ENCODE measurements around the gene HK1. TPM values are rescaled to one million over a fixed set of nuclear protein-coding genes. Genes with fewer than 3 reads are reported as not detected.

HK1 gene
- total and polyA plus RNA-seq, 4 donors = 53.9 to 144 (median 126) TPM

DNA sequence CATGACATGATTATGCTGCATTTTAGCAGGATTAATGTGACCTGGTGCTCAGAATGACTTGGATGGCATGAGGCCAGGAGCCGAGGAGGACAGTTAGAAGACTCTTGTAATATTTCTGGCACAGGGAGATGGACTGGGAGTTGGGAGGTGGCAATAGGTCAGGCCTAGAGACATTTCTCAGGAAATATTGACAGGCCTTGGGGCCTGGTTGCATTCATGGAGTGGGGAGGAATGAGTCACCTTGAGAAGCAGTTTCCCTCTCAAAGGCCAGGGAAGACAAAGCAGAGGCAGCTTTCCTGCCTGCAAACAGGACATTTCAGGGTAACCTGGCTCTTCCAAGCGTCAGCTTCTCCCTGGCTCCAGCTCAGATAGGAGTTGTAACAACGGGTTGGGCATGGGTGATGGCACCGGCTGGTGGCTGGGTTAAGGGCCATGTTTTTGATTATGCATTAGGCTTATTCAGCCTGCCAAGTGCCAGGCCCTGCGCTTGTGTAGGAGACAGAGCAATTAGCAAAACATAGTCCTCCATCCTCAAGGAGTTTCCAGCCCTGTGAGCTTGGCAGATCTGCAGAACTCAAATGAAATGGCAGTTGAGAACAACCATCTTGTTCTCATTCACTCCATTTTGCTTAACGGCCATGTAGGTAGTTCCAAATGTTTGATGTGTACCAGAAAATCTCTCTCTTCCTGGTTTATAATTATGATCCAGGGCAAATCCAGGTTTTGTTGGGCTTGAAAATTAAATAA lies 38.2 kb downstream of the HK1 start:
- Histone ChIP-seq H3K27me3 (ENCODE audit: control insufficient read depth, insufficient read depth, low read length) (no peaks in the 10 kb centered on the region), H3K4me3 (ENCODE audit: low read depth, low read length) (no peak overlapping the region), H3K9me3 (ENCODE audit: control insufficient read depth, insufficient read depth, low read length) (no peaks in the 10 kb centered on the region), H3K36me3 (ENCODE audit: control insufficient read depth, insufficient read depth, low read length) (peaks cover 3% of the 10 kb centered on the region), H3K27ac (ENCODE audit: low read depth, low read length) (no peak overlapping the region), H3K4me1 (ENCODE audit: control insufficient read depth, insufficient read depth, low read length) (peaks cover 31% of the 10 kb centered on the region)
- no peak for DNase-seq (ENCODE audit: low read depth in 4 of 6, low spot score in 6 of 6)
- 74% methylated on average over 4 of the region's 6 CpGs for WGBS (ENCODE audit: insufficient coverage)

DNA sequence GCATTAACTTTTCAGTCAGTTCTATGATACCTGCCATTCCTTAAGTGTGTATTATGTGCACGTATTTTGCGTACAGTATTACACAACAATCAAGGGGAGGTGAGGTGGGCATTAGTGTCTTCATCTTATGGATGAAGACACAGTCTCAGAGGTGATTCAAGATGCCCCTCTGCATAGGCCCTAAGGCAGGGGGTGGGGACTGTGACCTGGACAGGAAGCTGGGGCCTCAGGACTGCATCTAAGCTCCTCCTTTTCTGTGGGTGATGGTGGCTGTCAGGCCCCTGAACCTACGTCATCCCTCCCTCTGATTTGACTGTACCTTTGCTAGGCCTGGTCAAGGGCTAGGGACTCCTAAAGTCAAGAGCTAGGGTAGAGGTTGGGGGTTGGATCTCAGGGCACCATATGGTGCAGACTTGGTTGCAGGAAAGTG lies 38.9 kb downstream of the HK1 start:
- no peaks in the 10 kb centered on the region for H3K9me3 ChIP-seq (ENCODE audit: control insufficient read depth, insufficient read depth, low read length)
- H3K4me1 ChIP-seq (ENCODE audit: control insufficient read depth, insufficient read depth, low read length) = peaks cover 33% of the 10 kb centered on the region
- H3K36me3 ChIP-seq (ENCODE audit: control insufficient read depth, insufficient read depth, low read length) = peaks cover 3% of the 10 kb centered on the region
- no peaks in the 10 kb centered on the region for H3K27me3 ChIP-seq (ENCODE audit: control insufficient read depth, insufficient read depth, low read length)
- no peak overlapping the region for H3K4me3 ChIP-seq (ENCODE audit: low read depth, low read length)
- 100% methylated on average over 1 of the region's 3 CpGs for WGBS (ENCODE audit: insufficient coverage)
- H3K27ac ChIP-seq (ENCODE audit: low read depth, low read length) = peak overlapping the region; percentile 40
- DNase-seq (ENCODE audit: low read depth in 4 of 6, low spot score in 6 of 6) = no peak

DNA sequence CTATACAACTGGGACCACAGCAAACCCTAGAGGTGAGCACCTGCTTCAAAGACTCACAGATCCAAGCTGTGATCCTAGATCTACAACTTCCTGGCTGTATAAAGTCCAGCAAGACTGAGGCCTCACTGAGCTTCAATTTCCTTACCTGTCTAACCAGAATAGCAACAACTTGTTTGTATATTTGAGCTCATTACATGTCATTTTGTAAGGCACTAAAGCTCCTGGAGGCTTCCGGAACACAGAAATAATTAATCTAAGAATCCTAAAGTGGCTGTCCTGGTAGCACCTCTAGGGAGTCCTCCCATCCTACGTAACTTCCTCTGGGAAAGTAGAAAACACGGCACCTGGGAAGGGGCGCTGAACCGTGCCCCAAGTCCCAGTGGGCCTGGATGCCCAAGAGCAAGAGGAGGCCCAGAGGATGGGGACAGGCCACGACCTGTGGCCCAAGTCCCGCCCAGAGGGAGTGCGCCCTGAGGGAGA lies 39.4 kb downstream of the HK1 start:
- whole genome bisulfite sequencing (ENCODE audit: insufficient coverage) = 45% methylated on average over 8 of the region's 8 CpGs
- Histone ChIP-seq H3K4me1 (ENCODE audit: control insufficient read depth, insufficient read depth, low read length) (peaks cover 33% of the 10 kb centered on the region), H3K36me3 (ENCODE audit: control insufficient read depth, insufficient read depth, low read length) (peaks cover 3% of the 10 kb centered on the region), H3K27ac (ENCODE audit: low read depth, low read length) (peak overlapping the region; percentile 40), H3K9me3 (ENCODE audit: control insufficient read depth, insufficient read depth, low read length) (no peaks in the 10 kb centered on the region), H3K4me3 (ENCODE audit: low read depth, low read length) (peak overlapping the region; percentile 60), H3K27me3 (ENCODE audit: control insufficient read depth, insufficient read depth, low read length) (no peaks in the 10 kb centered on the region)
- peak in 1 of 6 donors; percentile 60 for DNase-seq (ENCODE audit: low read depth in 4 of 6, low spot score in 6 of 6)

DNA sequence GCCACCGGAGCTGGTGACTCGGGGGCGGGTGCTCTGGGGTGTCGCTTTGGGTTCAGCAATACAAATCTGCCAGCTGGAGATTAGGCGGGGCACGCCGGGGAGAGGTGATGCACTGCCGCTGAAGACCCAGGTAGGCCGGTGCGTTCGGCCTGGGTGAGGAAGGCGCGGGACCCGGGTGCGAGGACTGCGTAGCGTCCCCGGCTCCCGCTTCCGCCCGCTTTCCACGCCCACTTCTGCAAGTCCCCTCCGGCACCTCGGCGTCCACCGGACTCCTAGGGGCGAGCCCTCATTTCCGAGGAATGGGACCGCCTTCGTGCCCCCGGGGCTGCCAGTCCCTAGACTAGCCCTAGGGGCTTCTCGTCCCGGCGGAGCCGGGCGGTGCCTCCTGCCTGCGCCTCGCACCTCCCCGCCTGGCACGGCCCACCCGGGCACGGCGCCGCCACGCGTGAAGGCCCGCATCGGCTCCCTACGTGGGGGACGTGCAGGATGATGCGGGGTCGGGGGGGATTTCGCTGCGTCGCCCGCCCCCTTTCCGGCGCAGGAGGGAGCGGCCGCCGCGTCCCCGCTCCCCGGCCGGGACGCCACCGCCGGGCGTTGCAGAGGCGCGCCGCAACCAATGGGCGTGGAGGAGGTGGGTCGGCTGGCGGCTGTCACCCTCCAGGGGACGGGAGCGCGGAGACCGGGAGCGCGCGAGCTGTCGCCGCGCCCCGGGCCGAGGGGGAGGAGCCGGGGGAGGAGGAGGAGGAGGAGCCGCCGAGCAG lies 40.0 kb downstream of the HK1 start:
- Histone ChIP-seq H3K4me3 (ENCODE audit: low read depth, low read length) (peak overlapping the region; percentile 90), H3K4me1 (ENCODE audit: control insufficient read depth, insufficient read depth, low read length) (peaks cover 33% of the 10 kb centered on the region), H3K9me3 (ENCODE audit: control insufficient read depth, insufficient read depth, low read length) (no peaks in the 10 kb centered on the region), H3K36me3 (ENCODE audit: control insufficient read depth, insufficient read depth, low read length) (peaks cover 3% of the 10 kb centered on the region), H3K27me3 (ENCODE audit: control insufficient read depth, insufficient read depth, low read length) (no peaks in the 10 kb centered on the region), H3K27ac (ENCODE audit: low read depth, low read length) (peak overlapping the region; percentile 40)
- 1% methylated on average over 90 of the region's 90 CpGs for WGBS (ENCODE audit: insufficient coverage)
- DNase-seq (ENCODE audit: low read depth in 4 of 6, low spot score in 6 of 6) = peak in 5 of 6 donors; percentile 85 to 98 (median 89)

DNA sequence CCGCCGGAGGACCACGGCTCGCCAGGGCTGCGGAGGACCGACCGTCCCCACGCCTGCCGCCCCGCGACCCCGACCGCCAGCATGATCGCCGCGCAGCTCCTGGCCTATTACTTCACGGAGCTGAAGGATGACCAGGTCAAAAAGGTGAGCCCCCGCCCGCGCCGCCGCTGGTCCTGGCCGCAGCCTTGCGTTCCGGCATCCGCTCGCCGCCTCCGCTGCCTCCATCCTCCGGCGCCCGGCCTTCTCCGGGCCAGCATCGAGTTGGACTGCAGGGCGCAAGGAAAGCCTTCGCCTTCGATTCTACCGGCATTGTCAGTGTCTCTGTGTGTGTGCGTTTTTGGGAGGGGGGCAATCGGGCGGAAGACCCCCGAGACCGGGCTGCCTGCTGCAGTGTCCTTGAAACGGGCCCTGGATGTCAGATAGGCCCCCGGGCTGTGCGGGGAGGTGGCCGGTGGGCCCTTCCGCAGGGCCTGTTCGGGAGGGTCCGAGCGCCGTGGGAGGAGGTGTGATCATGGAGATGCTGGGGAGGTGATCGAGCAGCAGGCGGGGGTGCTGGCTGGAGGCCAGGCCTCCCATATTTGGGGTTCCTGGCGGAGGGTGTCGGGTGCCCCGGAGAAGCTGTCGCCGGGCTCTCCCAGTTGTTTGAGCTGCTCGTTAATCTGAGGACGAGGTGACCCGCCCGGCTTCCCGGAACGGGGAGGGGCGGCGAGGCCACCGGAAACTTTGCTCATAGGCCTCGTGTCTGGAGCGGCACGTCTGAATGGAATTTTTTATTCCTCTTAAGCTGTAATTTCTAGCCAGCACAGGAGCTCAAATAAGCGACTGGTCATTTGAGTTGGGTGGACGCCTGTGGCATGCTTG lies 40.8 kb downstream of the HK1 start:
- Histone ChIP-seq H3K9me3 (ENCODE audit: control insufficient read depth, insufficient read depth, low read length) (no peaks in the 10 kb centered on the region), H3K27me3 (ENCODE audit: control insufficient read depth, insufficient read depth, low read length) (no peaks in the 10 kb centered on the region), H3K4me1 (ENCODE audit: control insufficient read depth, insufficient read depth, low read length) (peaks cover 33% of the 10 kb centered on the region), H3K27ac (ENCODE audit: low read depth, low read length) (peak overlapping the region; percentile 80), H3K4me3 (ENCODE audit: low read depth, low read length) (peak overlapping the region; percentile 90), H3K36me3 (ENCODE audit: control insufficient read depth, insufficient read depth, low read length) (peaks cover 3% of the 10 kb centered on the region)
- under 1% methylated on average over 71 of the region's 73 CpGs for WGBS (ENCODE audit: insufficient coverage)
- DNase-seq (ENCODE audit: low read depth in 4 of 6, low spot score in 6 of 6) = peak in 2 of 6 donors; percentile 55 to 68

DNA sequence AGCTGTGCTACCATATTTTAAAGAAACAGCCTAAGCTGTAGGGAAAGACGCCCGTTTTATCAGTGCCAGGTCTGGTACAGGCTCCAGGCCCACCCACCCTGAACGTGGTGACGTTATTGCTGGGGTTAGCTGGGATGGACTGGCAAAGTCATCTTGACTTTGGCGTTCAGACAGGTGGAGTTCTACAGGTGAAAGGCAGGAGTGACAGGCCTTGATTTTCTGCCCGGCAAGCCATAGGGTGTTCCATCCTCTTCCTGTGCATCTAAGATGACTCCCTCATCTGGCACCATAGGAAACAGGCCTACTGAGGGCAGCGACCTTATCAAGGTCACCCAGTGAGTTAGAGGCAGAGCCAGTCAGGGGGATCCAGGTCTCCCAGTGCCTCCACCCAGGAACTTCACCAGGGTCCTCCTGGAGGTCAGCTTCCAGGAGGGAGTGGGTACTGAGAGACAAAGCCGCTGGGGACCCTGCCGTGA lies 41.6 kb downstream of the HK1 start:
- Histone ChIP-seq H3K4me1 (ENCODE audit: control insufficient read depth, insufficient read depth, low read length) (peaks cover 33% of the 10 kb centered on the region), H3K4me3 (ENCODE audit: low read depth, low read length) (peak overlapping the region; percentile 90), H3K27me3 (ENCODE audit: control insufficient read depth, insufficient read depth, low read length) (no peaks in the 10 kb centered on the region), H3K27ac (ENCODE audit: low read depth, low read length) (peak overlapping the region; percentile 80), H3K36me3 (ENCODE audit: control insufficient read depth, insufficient read depth, low read length) (peaks cover 3% of the 10 kb centered on the region), H3K9me3 (ENCODE audit: control insufficient read depth, insufficient read depth, low read length) (no peaks in the 10 kb centered on the region)
- WGBS (ENCODE audit: insufficient coverage) = 68% methylated on average over 7 of the region's 9 CpGs
- DNase-seq (ENCODE audit: low read depth in 4 of 6, low spot score in 6 of 6) = no peak

DNA sequence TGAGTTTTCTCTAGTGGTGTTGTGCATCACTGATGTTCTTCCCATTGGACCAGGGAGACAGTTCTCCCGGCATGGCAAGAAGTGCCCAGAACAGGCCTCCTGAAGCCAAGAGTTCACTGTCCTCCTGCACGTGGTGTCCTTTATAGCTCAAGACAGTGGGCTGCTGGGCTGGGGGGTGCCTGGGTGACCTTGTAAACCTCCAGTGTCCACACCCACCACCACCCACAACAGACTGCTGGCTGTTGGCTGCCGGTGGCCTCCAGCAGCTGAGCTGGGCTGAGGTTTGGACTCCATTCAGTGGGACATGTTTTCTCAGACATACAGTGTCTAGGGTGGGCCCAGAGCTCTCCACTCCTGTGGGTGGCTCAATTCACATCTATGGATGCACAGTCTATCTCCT lies 42.2 kb downstream of the HK1 start:
- H3K4me1 ChIP-seq (ENCODE audit: control insufficient read depth, insufficient read depth, low read length) = peaks cover 37% of the 10 kb centered on the region

DNA sequence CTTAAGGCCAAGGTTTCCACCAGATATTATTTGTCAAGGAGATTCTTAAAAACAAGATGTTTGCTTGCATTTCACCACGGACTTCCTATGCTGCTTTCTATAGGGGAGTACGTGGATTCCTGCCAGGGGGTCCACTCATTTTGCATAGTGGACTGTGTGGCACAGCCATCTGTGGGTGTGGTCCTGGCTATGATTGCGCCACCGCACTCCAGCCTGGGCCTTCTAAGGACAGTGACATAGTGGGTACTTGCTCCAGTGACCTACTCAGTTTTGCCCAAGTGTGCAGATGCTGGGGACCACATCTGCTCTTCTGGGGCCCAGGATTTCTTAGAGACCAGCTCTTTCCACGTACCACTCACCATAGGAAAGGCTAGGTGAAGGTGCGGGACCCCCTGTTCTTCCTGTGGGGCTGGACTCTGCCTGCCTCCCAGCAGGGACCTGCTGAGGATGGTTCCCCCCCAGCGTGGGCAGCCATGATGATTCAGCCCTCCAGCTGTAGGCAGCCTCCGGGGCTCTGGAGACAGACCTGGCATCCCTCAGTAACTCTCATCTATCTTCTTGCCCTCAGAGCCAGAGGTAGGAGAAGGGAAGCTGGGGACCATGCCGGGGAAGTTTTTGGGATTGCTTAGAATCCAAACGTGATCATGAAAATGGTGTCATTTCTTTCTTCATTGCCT lies 42.9 kb downstream of the HK1 start:
- H3K36me3 ChIP-seq (ENCODE audit: control insufficient read depth, insufficient read depth, low read length) = peaks cover 3% of the 10 kb centered on the region
- no peak for DNase-seq (ENCODE audit: low read depth in 4 of 6, low spot score in 6 of 6)
- no peak overlapping the region for H3K27ac ChIP-seq (ENCODE audit: low read depth, low read length)
- H3K27me3 ChIP-seq (ENCODE audit: control insufficient read depth, insufficient read depth, low read length) = no peaks in the 10 kb centered on the region
- H3K4me1 ChIP-seq (ENCODE audit: control insufficient read depth, insufficient read depth, low read length) = peaks cover 43% of the 10 kb centered on the region
- 89% methylated on average over 7 of the region's 10 CpGs for WGBS (ENCODE audit: insufficient coverage)
- H3K4me3 ChIP-seq (ENCODE audit: low read depth, low read length) = no peak overlapping the region
- H3K9me3 ChIP-seq (ENCODE audit: control insufficient read depth, insufficient read depth, low read length) = no peaks in the 10 kb centered on the region

More for the DNA sequence above, 42.2 kb downstream of the HK1 start:
- no peak overlapping the region for H3K27ac ChIP-seq (ENCODE audit: low read depth, low read length)
- no peaks in the 10 kb centered on the region for H3K9me3 ChIP-seq (ENCODE audit: control insufficient read depth, insufficient read depth, low read length)
- no peaks in the 10 kb centered on the region for H3K27me3 ChIP-seq (ENCODE audit: control insufficient read depth, insufficient read depth, low read length)
- 86% methylated on average over 2 of the region's 3 CpGs for WGBS (ENCODE audit: insufficient coverage)
- DNase-seq (ENCODE audit: low read depth in 4 of 6, low spot score in 6 of 6) = no peak
- H3K4me3 ChIP-seq (ENCODE audit: low read depth, low read length) = peak overlapping the region; percentile 0
- H3K36me3 ChIP-seq (ENCODE audit: control insufficient read depth, insufficient read depth, low read length) = peaks cover 3% of the 10 kb centered on the region

DNA sequence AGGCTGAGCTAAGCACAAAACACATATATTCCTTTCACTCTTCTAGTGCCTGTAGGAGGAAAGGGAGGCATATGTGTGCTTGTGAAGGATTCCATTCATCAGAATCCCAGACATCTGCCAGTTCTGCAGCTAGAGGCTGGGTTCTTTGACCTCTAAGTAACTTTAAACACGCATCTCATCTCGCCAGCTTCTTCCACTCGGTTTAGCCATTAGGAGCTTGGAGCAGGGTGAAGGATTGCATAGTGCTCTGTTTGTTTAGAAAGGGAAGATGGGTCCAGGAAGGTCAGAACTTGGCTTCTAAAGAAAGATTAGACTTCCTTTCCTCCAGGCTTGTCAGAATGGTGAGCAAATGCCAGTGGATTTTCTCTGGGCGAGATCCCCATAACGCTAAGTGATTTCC lies 43.6 kb downstream of the HK1 start:
- H3K27ac ChIP-seq (ENCODE audit: low read depth, low read length) = no peak overlapping the region
- H3K9me3 ChIP-seq (ENCODE audit: control insufficient read depth, insufficient read depth, low read length) = no peaks in the 10 kb centered on the region
- no peaks in the 10 kb centered on the region for H3K27me3 ChIP-seq (ENCODE audit: control insufficient read depth, insufficient read depth, low read length)
- WGBS (ENCODE audit: insufficient coverage) = no CpG with 5 or more reads among the region's 5 CpGs
- H3K4me1 ChIP-seq (ENCODE audit: control insufficient read depth, insufficient read depth, low read length) = peaks cover 44% of the 10 kb centered on the region
- DNase-seq (ENCODE audit: low read depth in 4 of 6, low spot score in 6 of 6) = no peak
- peaks cover 3% of the 10 kb centered on the region for H3K36me3 ChIP-seq (ENCODE audit: control insufficient read depth, insufficient read depth, low read length)
- no peak overlapping the region for H3K4me3 ChIP-seq (ENCODE audit: low read depth, low read length)
